Stimulated activated CD4-positive, alpha-beta T cell treated with anti-CD3 and anti-CD28 coated beads, Interleukin-12 subunit alpha, Interleukin-12 subunit beta, amount 100 ng/mL, for 4 hours (primary cell): ENCODE measurements around the gene SURF2.
"Not testable (repeated sequence)": the region's sequence is repeated elsewhere in the genome, so short reads cannot be mapped to it uniquely, and the experiment has no call there.

ENCODE experiments used
- DNase-seq: peaks from one replicate; pipeline ENCODE4 v3.0.0-alpha.2; 2020

The SURF2 gene

GRCh38 chr9:133379153-133380086, 23.1 kb downstream of the SURF2 start:
- no peak for DNase-seq

GRCh38 chr9:133380734-133381133, 24.4 kb downstream of the SURF2 start:
- DNase-seq: no peak

GRCh38 chr9:133382507-133383141, 26.3 kb downstream of the SURF2 start:
- DNase-seq: no peak

- DNase-seq: no peak
Observed at GRCh38 chr9:133383438-133383837, 27.1 kb downstream of the SURF2 start.

GRCh38 chr9:133384736-133385321, 28.5 kb downstream of the SURF2 start:
- no peak for DNase-seq

GRCh38 chr9:133385452-133385851, 29.1 kb downstream of the SURF2 start:
- DNase-seq: no peak

- no peak for DNase-seq
Observed at GRCh38 chr9:133386338-133386737, 30.0 kb downstream of the SURF2 start.

- no peak for DNase-seq
Observed at GRCh38 chr9:133387680-133388079, 31.3 kb downstream of the SURF2 start.

- DNase-seq: no peak
Observed at GRCh38 chr9:133389025-133389557, 32.7 kb downstream of the SURF2 start.

GRCh38 chr9:133389562-133389961, 33.2 kb downstream of the SURF2 start:
- no peak for DNase-seq

- no peak for DNase-seq
Observed at GRCh38 chr9:133390713-133391112, 34.4 kb downstream of the SURF2 start.

GRCh38 chr9:133391449-133391848, 35.1 kb downstream of the SURF2 start:
- DNase-seq: not testable (repeated sequence)

GRCh38 chr9:133392308-133392707, 36.0 kb downstream of the SURF2 start:
- DNase-seq: not testable (repeated sequence)

GRCh38 chr9:133393399-133393798, 37.0 kb downstream of the SURF2 start:
- no peak for DNase-seq

GRCh38 chr9:133394687-133395271, 38.4 kb downstream of the SURF2 start:
- no peak for DNase-seq

GRCh38 chr9:133396952-133397351, 40.6 kb downstream of the SURF2 start:
- DNase-seq: no peak

- DNase-seq: no peak
Observed at GRCh38 chr9:133397370-133397769, 41.0 kb downstream of the SURF2 start.

GRCh38 chr9:133397895-133398294, 41.5 kb downstream of the SURF2 start:
- DNase-seq: no peak

- no peak for DNase-seq
Observed at GRCh38 chr9:133400292-133400691, 43.9 kb downstream of the SURF2 start.

GRCh38 chr9:133401588-133401987, 45.2 kb downstream of the SURF2 start:
- DNase-seq: no peak

- no peak for DNase-seq
Observed at GRCh38 chr9:133402689-133403088, 46.3 kb downstream of the SURF2 start.

GRCh38 chr9:133403766-133404453, 47.6 kb downstream of the SURF2 start:
- peak; percentile 56 for DNase-seq
